ENCODE measurements around the gene RXRG.

The RXRG gene

GRCh38 chr1:165452336-165453130, 7.6 kb upstream of the RXRG start:
- no peak overlapping the region for H3K4me3 ChIP-seq (ENCODE audit: low read depth, low read length)
- no peak for TF ChIP-seq CTCF (IDR thresholded peaks at IDR 0.05; ENCODE audit: control insufficient read depth, extremely low read depth, insufficient read depth)
- no peak for DNase-seq (ENCODE audit: low read depth)

GRCh38 chr1:165451691-165452090, 6.8 kb upstream of the RXRG start:
- no peak overlapping the region for H3K4me3 ChIP-seq (ENCODE audit: low read depth, low read length)
- DNase-seq (ENCODE audit: low read depth), result no peak
- TF ChIP-seq CTCF (IDR thresholded peaks at IDR 0.05; ENCODE audit: control insufficient read depth, extremely low read depth, insufficient read depth), result no peak

DNA sequence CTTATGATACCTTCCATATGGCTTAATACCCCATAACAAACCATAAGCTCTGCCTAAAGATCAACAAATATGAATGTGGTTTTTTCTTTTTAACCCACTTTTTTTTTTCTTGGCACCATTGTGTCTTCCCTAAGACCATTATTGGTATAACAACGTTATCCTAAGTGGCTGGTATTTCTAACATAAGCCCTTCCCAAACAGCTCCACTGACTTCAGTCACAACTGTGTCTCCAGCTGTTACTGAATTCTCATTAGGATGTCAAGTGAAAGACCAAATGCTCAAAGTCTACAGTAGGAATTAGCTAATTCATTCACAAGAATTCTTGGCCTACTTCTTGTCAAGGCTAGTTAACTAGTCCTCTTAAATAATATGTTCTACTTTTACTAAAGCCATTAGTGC, 4.2 kb upstream of the RXRG start:
- TF ChIP-seq CTCF (IDR thresholded peaks at IDR 0.05; ENCODE audit: control insufficient read depth, extremely low read depth, insufficient read depth), result no peak
- no peak overlapping the region for H3K4me3 ChIP-seq (ENCODE audit: low read depth, low read length)
- DNase-seq (ENCODE audit: low read depth), result no peak

GRCh38 chr1:165445388-165445787, 462 bp upstream of the RXRG start:
- H3K4me3 ChIP-seq (ENCODE audit: low read depth, low read length), result no peak overlapping the region
- DNase-seq (ENCODE audit: low read depth), result no peak
- no peak for TF ChIP-seq CTCF (IDR thresholded peaks at IDR 0.05; ENCODE audit: control insufficient read depth, extremely low read depth, insufficient read depth)

- H3K4me3 ChIP-seq (ENCODE audit: low read depth, low read length), result no peak overlapping the region
- no peak for TF ChIP-seq CTCF (IDR thresholded peaks at IDR 0.05; ENCODE audit: control insufficient read depth, extremely low read depth, insufficient read depth)
- DNase-seq (ENCODE audit: low read depth), result no peak
Measured at GRCh38 chr1:165443539-165444311, 1.2 kb downstream of the RXRG start.

DNA sequence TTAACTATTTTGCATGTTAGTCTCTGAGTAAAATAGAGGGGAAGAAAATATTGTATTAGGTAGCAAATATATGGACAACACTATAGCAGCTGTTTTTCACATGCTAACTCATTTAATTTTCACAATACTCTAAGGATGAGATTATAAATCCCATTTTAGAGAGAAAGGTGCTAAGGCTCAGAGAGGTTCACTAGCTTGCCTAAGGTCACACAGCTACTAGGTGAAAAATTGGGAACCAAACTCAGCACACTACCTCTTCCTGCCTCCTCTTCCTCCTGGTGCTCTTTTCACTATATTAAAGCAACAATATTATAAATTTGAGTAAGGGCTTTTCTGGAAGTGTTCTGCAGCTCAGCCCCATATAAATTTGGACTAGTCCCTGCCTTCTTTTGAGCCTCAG, 2.3 kb downstream of the RXRG start:
- no peak overlapping the region for H3K4me3 ChIP-seq (ENCODE audit: low read depth, low read length)
- TF ChIP-seq CTCF (IDR thresholded peaks at IDR 0.05; ENCODE audit: control insufficient read depth, extremely low read depth, insufficient read depth), result no peak
- no peak for DNase-seq (ENCODE audit: low read depth)
